ENCODE results near the gene ARIH2. TPM values are rescaled to one million over a fixed set of nuclear protein-coding genes. Genes with fewer than 3 reads are reported as not detected.

The ARIH2 gene
- total and polyA plus RNA-seq, 9 of the 15 experiments (the other 6 are each of a cell fraction or from before 2014, with no cell fraction given): 27.0 to 120 (median 108) TPM

DNA sequence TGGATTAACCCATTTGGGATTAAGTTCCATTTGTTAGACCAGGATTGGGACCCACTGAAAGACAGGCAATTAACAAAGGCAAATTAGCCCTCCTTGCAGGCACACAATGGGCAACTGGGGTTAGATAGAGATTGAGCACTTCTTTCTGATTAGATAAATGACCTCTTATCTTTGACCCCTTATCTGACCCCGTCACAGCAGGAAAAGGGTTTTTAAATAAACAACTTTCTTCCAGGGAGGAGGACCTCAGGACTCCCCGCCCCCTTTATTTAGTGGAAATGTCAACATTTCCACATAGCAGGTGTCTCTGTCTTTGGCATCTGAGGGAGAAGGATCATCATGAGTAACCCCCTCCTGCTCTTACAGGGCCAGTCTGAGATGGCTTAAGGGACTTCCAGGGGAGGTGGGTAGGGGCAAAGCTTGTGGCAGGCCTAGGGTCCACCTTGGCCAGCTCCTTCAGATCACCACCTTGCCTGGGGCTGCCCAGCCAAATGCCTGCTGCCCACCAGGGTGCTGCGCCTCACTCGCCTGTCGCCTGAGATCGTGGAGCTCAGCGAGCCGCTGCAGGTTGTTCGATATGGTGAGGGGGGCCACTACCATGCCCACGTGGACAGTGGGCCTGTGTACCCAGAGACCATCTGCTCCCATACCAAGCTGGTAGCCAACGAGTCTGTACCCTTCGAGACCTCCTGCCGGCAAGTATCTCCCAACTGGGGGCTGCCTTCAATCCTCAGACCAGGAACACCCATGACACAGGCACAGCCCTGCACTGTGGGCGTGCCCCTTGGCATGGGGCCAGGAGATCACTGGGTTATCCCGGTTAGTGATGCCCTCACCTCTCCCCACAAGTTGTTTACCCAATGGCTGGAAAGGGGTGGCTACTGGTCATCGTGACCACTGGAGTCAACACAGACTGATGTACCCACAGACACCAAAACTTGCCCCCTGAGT lies 86.0 kb downstream of the ARIH2 start:
- no peak overlapping the region for H2AFZ ChIP-seq (ENCODE audit: low read depth, low read length)
- peaks cover 8% of the 10 kb centered on the region for H4K20me1 ChIP-seq (replicated peaks; ENCODE audit: control insufficient read depth, insufficient read depth, low read length)
- POLR2A ChIA-PET: interaction anchor here (0.6 to 0.7 kb wide), 3 partner anchors 10 to 22 kb away, joined by 3 read pairs; no protein-coding TSS in a partner anchor
- no peaks in the 10 kb centered on the region for H3K9me3 ChIP-seq (replicated peaks; ENCODE audit: control insufficient read depth, insufficient read depth, low read depth, low read length)
- H3K4me1 ChIP-seq (replicated peaks in 1 of 2; ENCODE audit: control insufficient read depth in 2 of 2, insufficient read depth in 2 of 2, low read length in 2 of 2): peaks cover 19 to 43% of the 10 kb centered on the region in 2 experiments; a peak in 4 of 5 replicates
- DNase-seq (ENCODE audit: extremely low read depth in 1 of 4, low spot score in 3 of 4) (peak in 1 of 4 experiments; percentile 28), FAIRE-seq (no peak), ATAC-seq (no peak)
- in situ Hi-C loops (cut with MboI) (no loop called here), intact Hi-C loops (cut with micrococcal nuclease) (loop anchor here (5.0 kb wide), 1 partner anchor 87 kb away; the partner anchor contains the start of gene ARIH2)
- peaks cover 7% of the 10 kb centered on the region; the same call in 2 of the 3 replicates for H3K36me3 ChIP-seq (ENCODE audit: control insufficient read depth, insufficient read depth, low read length)
- no peaks in the 10 kb centered on the region for H3K9me1 ChIP-seq (ENCODE audit: control insufficient read depth, insufficient read depth, low read length)
- TF ChIP-seq ZNF507 (tag; conservative IDR thresholded peaks at IDR 0.05): no peak
- 0 out of 2 replicates have a peak, but pooled peaks have one; percentile 7 for TF ChIP-seq NFIX (CRISPR knock-in tag; IDR thresholded peaks at IDR 0.05; ENCODE audit: low read depth)
- peak; percentile 93 for TF ChIP-seq NFIC (IDR thresholded peaks at IDR 0.05)
- WGBS (ENCODE audit: insufficient coverage, low coverage, missing lambda C conversion rate): 75% methylated on average over 14 of the region's 16 CpGs
- H3K4me3 ChIP-seq: no peak overlapping the region
- H3K27ac ChIP-seq (ENCODE audit: extremely low read depth, low read depth, low read length): no peak overlapping the region
- no TSS peak for BruUV-seq (replicated peaks)
- no peaks in the 10 kb centered on the region for H3K27me3 ChIP-seq (ENCODE audit: control insufficient read depth in 2 of 2, insufficient read depth in 2 of 2, low read length in 2 of 2)
- CTCF ChIA-PET (ENCODE audit: low intra/inter-chr PET ratio): no interaction called here
- H3K79me2 ChIP-seq (ENCODE audit: control insufficient read depth, insufficient read depth, low read length): peaks cover 27% of the 10 kb centered on the region
- H3K4me2 ChIP-seq (ENCODE audit: insufficient read depth, low read length): no peak overlapping the region
- peak overlapping the region in 1 of 2 experiments; percentile 99; a peak in 1 of 4 replicates for H3K9ac ChIP-seq (ENCODE audit: insufficient read depth in 1 of 2, low read depth in 2 of 2, low read length in 2 of 2)
